GM21825 (cell line): ENCODE measurements around the gene RAB40AL.

ENCODE experiments used
- ATAC-seq: cut with Tn5 transposase; IDR thresholded peaks from one replicate; pipeline ENCODE4 v1.9.1; 2021; ENCODE audit warnings: mild to moderate bottlenecking, moderate library complexity; ENCODE audit not compliant: unreplicated experiment

Gene RAB40AL

GRCh38 chrX:102979536-102979935 lies 42.5 kb downstream of the RAB40AL start:
- ATAC-seq = no peak

GRCh38 chrX:102983205-102983604 lies 46.1 kb downstream of the RAB40AL start:
- ATAC-seq = no peak

- ATAC-seq = no peak
Observed at GRCh38 chrX:102985192-102985591, 48.1 kb downstream of the RAB40AL start.
